Right lobe of liver (tissue), 4 donors: ENCODE data around the gene DIAPH3.

ENCODE experiments used
- POLR2A ChIP-seq: fragments of 450-650 bp; IDR thresholded peaks from one replicate; pipeline ENCODE4 v1.6.1; 2017; ENCODE audit warnings: antibody characterized with exemption, mild to moderate bottlenecking
- TF ChIP-seq, protein P1 (sequence below), 4 donors: fragments of 200-600 bp in 3 of 4; fragments of 450-650 bp in 1 of 4; IDR thresholded peaks; one replicate each; pipeline versions ENCODE4 v1.5.1 to v1.8.0; 2016 to 2022; ENCODE audit warnings: antibody characterized with exemption in 4 of 4, mild to moderate bottlenecking in 2 of 4
- donor health status: DM: no; HTN: no; CAD: no.
- donor health status: DM: no; HTN: no; CAD: no.
- donor health status: DM: no; HTN: yes; CAD: no.

DNA sequence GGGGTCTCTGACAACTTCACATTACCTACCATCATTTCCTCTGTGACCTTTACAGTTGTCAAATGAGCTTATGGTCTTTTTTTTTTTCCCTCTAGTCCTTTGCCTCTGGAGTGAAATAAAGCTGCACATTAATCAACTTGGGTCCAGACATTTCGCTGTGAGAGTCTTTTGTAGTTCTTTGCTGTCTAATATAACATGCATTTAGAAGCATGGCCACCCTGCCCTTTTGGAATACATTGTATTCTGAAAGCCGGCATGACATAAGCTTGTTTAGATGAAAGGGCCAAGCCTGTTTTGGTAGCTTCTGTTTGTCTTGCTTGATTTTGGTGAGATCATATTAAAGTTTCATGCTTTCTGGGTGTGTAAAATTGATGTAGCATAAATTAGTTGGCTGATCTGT is 509.8 kb downstream of the DIAPH3 start:
- TF ChIP-seq, protein P1, sequence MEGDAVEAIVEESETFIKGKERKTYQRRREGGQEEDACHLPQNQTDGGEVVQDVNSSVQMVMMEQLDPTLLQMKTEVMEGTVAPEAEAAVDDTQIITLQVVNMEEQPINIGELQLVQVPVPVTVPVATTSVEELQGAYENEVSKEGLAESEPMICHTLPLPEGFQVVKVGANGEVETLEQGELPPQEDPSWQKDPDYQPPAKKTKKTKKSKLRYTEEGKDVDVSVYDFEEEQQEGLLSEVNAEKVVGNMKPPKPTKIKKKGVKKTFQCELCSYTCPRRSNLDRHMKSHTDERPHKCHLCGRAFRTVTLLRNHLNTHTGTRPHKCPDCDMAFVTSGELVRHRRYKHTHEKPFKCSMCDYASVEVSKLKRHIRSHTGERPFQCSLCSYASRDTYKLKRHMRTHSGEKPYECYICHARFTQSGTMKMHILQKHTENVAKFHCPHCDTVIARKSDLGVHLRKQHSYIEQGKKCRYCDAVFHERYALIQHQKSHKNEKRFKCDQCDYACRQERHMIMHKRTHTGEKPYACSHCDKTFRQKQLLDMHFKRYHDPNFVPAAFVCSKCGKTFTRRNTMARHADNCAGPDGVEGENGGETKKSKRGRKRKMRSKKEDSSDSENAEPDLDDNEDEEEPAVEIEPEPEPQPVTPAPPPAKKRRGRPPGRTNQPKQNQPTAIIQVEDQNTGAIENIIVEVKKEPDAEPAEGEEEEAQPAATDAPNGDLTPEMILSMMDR (IDR thresholded peaks at IDR 0.05) = no peak
- TF ChIP-seq POLR2A = no peak
